Liver (tissue), 9 donors: ENCODE measurements around the gene OR5H14. TPM values are rescaled to one million over a fixed set of nuclear protein-coding genes. Genes with fewer than 3 reads are reported as not detected.

Experiments
- DNase-seq: peaks from one replicate; pipeline ENCODE4 v3.0.0-alpha.2; 2017; ENCODE audit warnings: low spot score
- H3K27ac ChIP-seq, 2 donors: one replicate each; pipeline ENCODE4 v1.7.0; 2013; ENCODE audit warnings: inconsistent platforms in 2 of 2, low read length in 2 of 2, control low read depth in 1 of 2, low read depth in 1 of 2, mild to moderate bottlenecking in 1 of 2
- H3K27me3 ChIP-seq, 4 donors: one replicate each; pipeline versions ENCODE4 v1.6.1 to v1.7.0; 2013; ENCODE audit warnings: low read length in 3 of 4, inconsistent platforms in 1 of 4, mild to moderate bottlenecking in 1 of 4, moderate library complexity in 1 of 4; ENCODE audit not compliant: control insufficient read depth in 4 of 4, insufficient read depth in 4 of 4
- H3K36me3 ChIP-seq, 4 donors: one replicate each; pipeline versions ENCODE4 v1.6.1 to v1.7.0; 2013; ENCODE audit warnings: low read length in 3 of 4, mild to moderate bottlenecking in 3 of 4, low read depth in 1 of 4, moderate library complexity in 1 of 4; ENCODE audit not compliant: control insufficient read depth in 4 of 4, insufficient read depth in 3 of 4
- H3K4me1 ChIP-seq, 4 donors: one replicate each; pipeline versions ENCODE4 v1.6.1 to v1.7.0; 2013; ENCODE audit warnings: low read length in 3 of 4, mild to moderate bottlenecking in 3 of 4, moderate library complexity in 1 of 4; ENCODE audit not compliant: control insufficient read depth in 4 of 4, insufficient read depth in 4 of 4
- H3K4me3 ChIP-seq, 3 donors: one replicate each; pipeline versions ENCODE4 v1.6.1 to v1.7.0; 2013; ENCODE audit warnings: low read length in 3 of 3, control low read depth in 1 of 3, low read depth in 1 of 3, mild to moderate bottlenecking in 1 of 3
- H3K9ac ChIP-seq, 2 donors: one replicate each; pipeline ENCODE4 v1.7.0; 2013; ENCODE audit warnings: low read length in 2 of 2, mild to moderate bottlenecking in 2 of 2, moderate library complexity in 2 of 2, control low read depth in 1 of 2, low read depth in 1 of 2
- H3K9me3 ChIP-seq, 4 donors: one replicate each; pipeline versions ENCODE4 v1.6.1 to v1.7.0; 2013; ENCODE audit warnings: low read length in 3 of 4; ENCODE audit not compliant: control insufficient read depth in 4 of 4
- ATF3 ChIP-seq: IDR thresholded peaks from 2 replicates; pipeline ENCODE4 v1.6.1; 2016; ENCODE audit warnings: antibody characterized with exemption
- CTCF ChIP-seq: fragments of 150-350 bp; IDR thresholded peaks from 2 replicates; pipeline ENCODE4 v1.5.1; 2017; ENCODE audit warnings: improper control_type of control experiment, low read depth, low read length; ENCODE audit not compliant: missing input control
- EGR1 ChIP-seq, 2 donors: IDR thresholded peaks; 2 replicates each; pipeline ENCODE4 v1.6.1; 2016 to 2018; ENCODE audit warnings: antibody characterized with exemption in 2 of 2, low read depth in 2 of 2
- FOXA2 ChIP-seq: IDR thresholded peaks from 2 replicates; pipeline ENCODE4 v1.6.1; 2016; ENCODE audit warnings: antibody characterized with exemption
- GABPA ChIP-seq, 2 donors: IDR thresholded peaks in 1 of 2; conservative IDR thresholded peaks in 1 of 2; 2 replicates each; pipeline ENCODE4 v1.6.1; 2016; ENCODE audit warnings: antibody characterized with exemption in 2 of 2, mild to moderate bottlenecking in 1 of 2, moderate library complexity in 1 of 2
- HNF4A ChIP-seq, 2 donors: conservative IDR thresholded peaks; 2 replicates each; pipeline ENCODE4 v1.6.1; 2016; ENCODE audit warnings: antibody characterized with exemption in 2 of 2, mild to moderate bottlenecking in 2 of 2
- HNF4G ChIP-seq: IDR thresholded peaks from 2 replicates; pipeline ENCODE4 v1.6.1; 2016; ENCODE audit warnings: antibody characterized with exemption
- JUND ChIP-seq, 2 donors: IDR thresholded peaks; 2 replicates each; pipeline ENCODE4 v1.6.1; 2016; ENCODE audit warnings: antibody characterized with exemption in 2 of 2
- MAX ChIP-seq: IDR thresholded peaks from 2 replicates; pipeline ENCODE4 v1.6.1; 2016; ENCODE audit warnings: antibody characterized with exemption
- RAD21 ChIP-seq, 2 donors: IDR thresholded peaks; 2 replicates each; pipeline ENCODE4 v1.6.1; 2016; ENCODE audit warnings: antibody characterized with exemption in 2 of 2, mild to moderate bottlenecking in 2 of 2
- REST ChIP-seq: IDR thresholded peaks from 2 replicates; pipeline ENCODE4 v1.6.1; 2016; ENCODE audit warnings: antibody characterized with exemption, mild to moderate bottlenecking
- RXRA ChIP-seq, 2 donors: IDR thresholded peaks; 2 replicates each; pipeline ENCODE4 v1.6.1; 2017 to 2018; ENCODE audit warnings: antibody characterized with exemption in 2 of 2, mild to moderate bottlenecking in 1 of 2
- SP1 ChIP-seq: IDR thresholded peaks from 2 replicates; pipeline ENCODE4 v1.6.1; 2018; ENCODE audit warnings: antibody characterized with exemption, mild to moderate bottlenecking
- TAF1 ChIP-seq: conservative IDR thresholded peaks from 2 replicates; pipeline ENCODE4 v1.6.1; 2016; ENCODE audit warnings: antibody characterized with exemption, mild to moderate bottlenecking
- YY1 ChIP-seq: IDR thresholded peaks from 2 replicates; pipeline ENCODE4 v1.6.1; 2016; ENCODE audit warnings: antibody characterized with exemption, mild to moderate bottlenecking
- WGBS: extraction: QIAGEN DNeasy Blood & Tissue Kit; methylation state at CpG from one replicate; pipeline ENCODE4 v1.1.7; 2013; 5-methylcytosine and 5-hydroxymethylcytosine counted together
- polyA plus RNA-seq, 2 donors: library from polyadenylated mRNA; stranded (reverse) in 1 of 2; unstranded in 1 of 2; fragments of 200-250 nt in 1 of 2; fragments of >200 nt in 1 of 2; fragmentation: Nextera tagmentation in 1 of 2; extraction: Ambion mirVana in 1 of 2; gene quantifications; one replicate each; pipeline versions ENCODE4 v1.2.1 to v1.2.3, GENCODE V29; 2013 to 2015
- total RNA-seq, 2 donors: library from RNA; depleted of rRNA; stranded (reverse); fragments of >200 nt; gene quantifications; one replicate each; pipeline ENCODE4 v1.2.3, GENCODE V29; 2014
- donor health status: healthy.
- donor health status: healthy.
- donor health status: healthy.
- donor health status: healthy.
- donor health status: healthy.

OR5H14 gene
- total and polyA plus RNA-seq, 4 donors = not detected

GRCh38 chr3:98166396-98166795, 19.1 kb downstream of the OR5H14 start, which contains the start of gene OR5H15:
TSS of gene OR5H15 (plus strand) at chr3:98166696. CDS start at chr3:98168700, 2,004 bp downstream.
- Histone ChIP-seq H3K9ac (no peak within 1 kb of the TSS), H3K4me1 (no peaks in the 10 kb centered on the region), H3K27me3 (no peaks in the 10 kb centered on the region), H3K27ac (no peak within 1 kb of the TSS), H3K4me3 (no peak within 1 kb of the TSS), H3K36me3 (no peaks in the 10 kb centered on the region), H3K9me3 (no peaks in the 10 kb centered on the region)
- WGBS = 90% methylated on average over 3 of the region's 3 CpGs
- DNase-seq = no peak
- TF ChIP-seq HNF4G = no peak
- no peak for TF ChIP-seq YY1
- TF ChIP-seq TAF1 = no peak
- no peak for TF ChIP-seq REST
- TF ChIP-seq EGR1 (IDR thresholded peaks at IDR 0.05; ENCODE audit: low read depth in 2 of 2) = no peak
- no peak for TF ChIP-seq CTCF
- TF ChIP-seq GABPA (IDR thresholded peaks at IDR 0.05 in 1 of 2, conservative IDR thresholded peaks at IDR 0.05 in 1 of 2) = no peak
- no peak for TF ChIP-seq RAD21 (IDR thresholded peaks at IDR 0.05)
- TF ChIP-seq JUND (IDR thresholded peaks at IDR 0.05) = no peak
- TF ChIP-seq RXRA (IDR thresholded peaks at IDR 0.05) = no peak
- TF ChIP-seq FOXA2 = no peak
- TF ChIP-seq HNF4A (conservative IDR thresholded peaks at IDR 0.05) = no peak
- TF ChIP-seq ATF3 = no peak

- no peaks in the 10 kb centered on the region for H3K27me3 ChIP-seq
- no peak overlapping the region for H3K9ac ChIP-seq
- DNase-seq = no peak
- H3K27ac ChIP-seq = no peak overlapping the region
- no peaks in the 10 kb centered on the region for H3K9me3 ChIP-seq
- H3K4me1 ChIP-seq = no peaks in the 10 kb centered on the region
- TF ChIP-seq MAX = no peak
- TF ChIP-seq REST = no peak
- no peak for TF ChIP-seq TAF1
- no peak for TF ChIP-seq CTCF
- no peak for TF ChIP-seq HNF4G
- no peak for TF ChIP-seq RXRA (IDR thresholded peaks at IDR 0.05)
- TF ChIP-seq JUND (IDR thresholded peaks at IDR 0.05) = no peak
- no peak for TF ChIP-seq SP1
- TF ChIP-seq GABPA (IDR thresholded peaks at IDR 0.05 in 1 of 2, conservative IDR thresholded peaks at IDR 0.05 in 1 of 2) = no peak
- no peak for TF ChIP-seq RAD21 (IDR thresholded peaks at IDR 0.05)
- H3K36me3 ChIP-seq = no peaks in the 10 kb centered on the region
- no peak overlapping the region for H3K4me3 ChIP-seq
- 45% methylated on average over 1 of the region's 1 CpG for WGBS
Measured at GRCh38 chr3:98171071-98171470, 23.8 kb downstream of the OR5H14 start.
